Stimulated activated CD8-positive, alpha-beta memory T cell treated with anti-CD3 and anti-CD28 coated beads, Interleukin-12 subunit alpha, Interleukin-12 subunit beta, amount 100 ng/mL, for 1 hour (primary cell): ENCODE data around the gene CLDN5.

Experiments
- DNase-seq: peaks from one replicate; pipeline ENCODE4 v3.0.0-alpha.2; 2020; ENCODE audit warnings: low read depth

CLDN5 gene

GRCh38 chr22:19520566-19521305 lies 3.5 kb downstream of the CLDN5 start:
- DNase-seq: no peak

GRCh38 chr22:19520007-19520406 lies 4.2 kb downstream of the CLDN5 start:
- DNase-seq: no peak

GRCh38 chr22:19519041-19519926 lies 4.9 kb downstream of the CLDN5 start:
- no peak for DNase-seq

- no peak for DNase-seq
Measured at GRCh38 chr22:19518635-19519034, 5.6 kb downstream of the CLDN5 start.

- DNase-seq: no peak
Measured at GRCh38 chr22:19517919-19518611, 6.1 kb downstream of the CLDN5 start.

GRCh38 chr22:19517171-19517500 lies 7.1 kb downstream of the CLDN5 start:
- DNase-seq: no peak

GRCh38 chr22:19516378-19517170 lies 7.6 kb downstream of the CLDN5 start:
- DNase-seq: no peak

GRCh38 chr22:19515654-19516377 lies 8.4 kb downstream of the CLDN5 start:
- DNase-seq: no peak

GRCh38 chr22:19514831-19515565 lies 9.2 kb downstream of the CLDN5 start:
- DNase-seq: no peak

- DNase-seq: no peak
Measured at GRCh38 chr22:19513823-19514222, 10.4 kb downstream of the CLDN5 start.

GRCh38 chr22:19510919-19511341 lies 13.3 kb downstream of the CLDN5 start:
- no peak for DNase-seq

- no peak for DNase-seq
Measured at GRCh38 chr22:19509923-19510322, 14.3 kb downstream of the CLDN5 start.

GRCh38 chr22:19509191-19509590 lies 15.0 kb downstream of the CLDN5 start:
- no peak for DNase-seq

- DNase-seq: no peak
Measured at GRCh38 chr22:19508024-19508776, 16.0 kb downstream of the CLDN5 start.

- no peak for DNase-seq
Measured at GRCh38 chr22:19507534-19507861, 16.7 kb downstream of the CLDN5 start.

GRCh38 chr22:19506212-19506611 lies 18.0 kb downstream of the CLDN5 start:
- no peak for DNase-seq

- no peak for DNase-seq
Measured at GRCh38 chr22:19505735-19506126, 18.5 kb downstream of the CLDN5 start.

GRCh38 chr22:19504900-19505734 lies 19.1 kb downstream of the CLDN5 start:
- DNase-seq: no peak

GRCh38 chr22:19503869-19504268 lies 20.3 kb downstream of the CLDN5 start:
- no peak for DNase-seq
